Sigmoid colon (tissue), 7 donors: ENCODE measurements around the gene MRO. TPM values are rescaled to one million over a fixed set of nuclear protein-coding genes. Genes with fewer than 3 reads are reported as not detected.

Source experiments
- DNase-seq: peaks from one replicate; pipeline ENCODE4 v3.0.0-alpha.2; 2019
- H3K27ac ChIP-seq, 4 donors: fragments of 200-600 bp; sonication (generic); one replicate each; pipeline ENCODE4 v1.5.1; 2016 to 2019; ENCODE audit warnings: mild to moderate bottlenecking in 1 of 4
- H3K27me3 ChIP-seq, 3 donors: fragments of 200-600 bp; sonication (generic); one replicate each; pipeline ENCODE4 v1.5.1; 2019; ENCODE audit warnings: mild to moderate bottlenecking in 1 of 3
- H3K36me3 ChIP-seq, 4 donors: fragments of 200-600 bp; sonication (generic); one replicate each; pipeline ENCODE4 v1.5.1; 2016 to 2019
- H3K4me1 ChIP-seq, 4 donors: fragments of 200-600 bp; sonication (generic); one replicate each; pipeline ENCODE4 v1.5.1; 2017 to 2019
- H3K4me3 ChIP-seq, 4 donors: fragments of 200-600 bp; sonication (generic); one replicate each; pipeline ENCODE4 v1.5.1; 2017 to 2019; ENCODE audit warnings: mild to moderate bottlenecking in 2 of 4, moderate library complexity in 1 of 4
- H3K9me3 ChIP-seq, 4 donors: fragments of 200-600 bp in 3 of 4; sonication (generic) in 3 of 4; one replicate each; pipeline versions ENCODE4 v1.5.1 to v1.6.1; 2013 to 2019
- CTCF ChIP-seq, 4 experiments: fragments of 450-650 bp in 3 of 4; fragments of 200-600 bp in 1 of 4; IDR thresholded peaks; one replicate each; pipeline ENCODE4 v1.5.1; 2016 to 2019; ENCODE audit warnings: antibody characterized with exemption in 4 of 4, mild to moderate bottlenecking in 3 of 4, moderate library complexity in 2 of 4
- EP300 ChIP-seq, 4 donors: sonication (generic); formaldehyde crosslinking; IDR thresholded peaks; one replicate each; pipeline ENCODE4 v1.6.1; 2017; ENCODE audit warnings: antibody characterized with exemption in 4 of 4
- POLR2A ChIP-seq, 2 donors: fragments of 450-650 bp; IDR thresholded peaks; one replicate each; pipeline ENCODE4 v1.6.1; 2016; ENCODE audit warnings: antibody characterized with exemption in 2 of 2, mild to moderate bottlenecking in 2 of 2, moderate library complexity in 2 of 2
- POLR2AphosphoS5 ChIP-seq, 4 donors: sonication (generic); formaldehyde crosslinking; IDR thresholded peaks; one replicate each; pipeline ENCODE4 v1.6.1; 2017; ENCODE audit warnings: antibody characterized with exemption in 4 of 4
- whole genome bisulfite sequencing, 2 donors: extraction: QIAGEN DNeasy Blood & Tissue Kit; methylation state at CpG; one replicate each; pipeline ENCODE4 v1.1.7; 2013; 5-methylcytosine and 5-hydroxymethylcytosine counted together
- intact Hi-C: fragments of 100-400 bp; cut with DNase I; formaldehyde crosslinking; loops from one replicate; pipeline ENCODE4 v1.15.1; 2023
- polyA plus RNA-seq, 3 donors: library from polyadenylated mRNA; stranded (reverse); fragments of 200-250 nt; gene quantifications; one replicate each; pipeline ENCODE4 v1.2.3, GENCODE V29; 2013
- total RNA-seq, 4 donors: library from RNA; depleted of rRNA; stranded (reverse); fragments of >200 nt; gene quantifications; one replicate each; pipeline ENCODE4 v1.1.0, GENCODE V29; 2016
- donor health status: healthy with polysubstance abuse.
- donor health status: Bipolar disorder and iron deficiency.
- donor health status: healthy.

The MRO gene
- total and polyA plus RNA-seq, 7 donors, result under 0.01 to 2.5 (median 0.43) TPM; not detected in 1

- intact Hi-C loops, result loop anchor here (1.0 to 5.0 kb wide), 4 partner anchors 56 to 229 kb away; partner anchors contain the start of genes ELAC1, ME2 and SMAD4
- Histone ChIP-seq H3K27ac (peak overlapping the region; percentile 8 to 38 (median 26)), H3K36me3 (no peaks in the 10 kb centered on the region), H3K4me3 (no peak overlapping the region), H3K9me3 (no peaks in the 10 kb centered on the region), H3K27me3 (no peaks in the 10 kb centered on the region), H3K4me1 (peaks cover 0 to 31% (median 17%) of the 10 kb centered on the region in 4 donors)
- no peak for DNase-seq
- no peak for TF ChIP-seq EP300 (IDR thresholded peaks at IDR 0.05)
- no peak for TF ChIP-seq CTCF (IDR thresholded peaks at IDR 0.05)
- no peak for TF ChIP-seq POLR2A (IDR thresholded peaks at IDR 0.05)
- no peak for TF ChIP-seq POLR2AphosphoS5 (IDR thresholded peaks at IDR 0.05)
- 66 to 68% methylated on average over 5 of the region's 5 CpGs for WGBS, 2 donors
Observed at GRCh38 chr18:50820901-50821520, 1.2 kb upstream of the MRO start.

- Histone ChIP-seq H3K36me3 (no peaks in the 10 kb centered on the region), H3K4me1 (peaks cover 0 to 31% (median 17%) of the 10 kb centered on the region in 4 donors), H3K4me3 (peak overlapping the region in 3 of 4 donors; percentile 31 to 42 (median 41)), H3K9me3 (no peaks in the 10 kb centered on the region), H3K27ac (peak overlapping the region in 1 of 4 donors; percentile 24), H3K27me3 (no peaks in the 10 kb centered on the region)
- intact Hi-C loops, result loop anchor here (5.0 kb wide), 1 partner anchor 378 kb away; the partner anchor contains the start of gene MEX3C
- WGBS, 2 donors, result 5 to 19% methylated on average over 16 of the region's 16 CpGs
- TF ChIP-seq EP300 (IDR thresholded peaks at IDR 0.05) (no peak), POLR2AphosphoS5 (IDR thresholded peaks at IDR 0.05) (no peak), POLR2A (IDR thresholded peaks at IDR 0.05) (no peak), CTCF (IDR thresholded peaks at IDR 0.05) (no peak)
- peak; percentile 67 for DNase-seq
Observed at GRCh38 chr18:50819027-50819727, 639 bp downstream of the MRO start.

- Histone ChIP-seq H3K27ac (no peak overlapping the region), H3K9me3 (no peaks in the 10 kb centered on the region), H3K4me3 (no peak overlapping the region), H3K27me3 (no peaks in the 10 kb centered on the region), H3K36me3 (no peaks in the 10 kb centered on the region), H3K4me1 (peaks cover 0 to 31% (median 17%) of the 10 kb centered on the region in 4 donors)
- DNase-seq, result no peak
- TF ChIP-seq EP300 (IDR thresholded peaks at IDR 0.05) (no peak), POLR2AphosphoS5 (IDR thresholded peaks at IDR 0.05) (no peak), CTCF (IDR thresholded peaks at IDR 0.05) (no peak)
- intact Hi-C loops, result loop anchor here (5.0 kb wide), 1 partner anchor 381 kb away; the partner anchor contains the start of gene MEX3C
- 74 to 87% methylated on average over 7 of the region's 7 CpGs for WGBS, 2 donors
Observed at GRCh38 chr18:50816419-50817166, 3.2 kb downstream of the MRO start.

- Histone ChIP-seq H3K4me3 (no peak overlapping the region), H3K27me3 (no peaks in the 10 kb centered on the region), H3K4me1 (peaks cover 0 to 10% (median 3%) of the 10 kb centered on the region in 4 donors), H3K9me3 (no peaks in the 10 kb centered on the region), H3K27ac (no peak overlapping the region), H3K36me3 (no peaks in the 10 kb centered on the region)
- DNase-seq, result no peak
- intact Hi-C loops, result no loop called here
- 56 to 63% methylated on average over 7 of the region's 7 CpGs for WGBS, 2 donors
- no peak for TF ChIP-seq CTCF (IDR thresholded peaks at IDR 0.05)
- TF ChIP-seq POLR2AphosphoS5 (IDR thresholded peaks at IDR 0.05), result no peak
- no peak for TF ChIP-seq POLR2A (IDR thresholded peaks at IDR 0.05)
- TF ChIP-seq EP300 (IDR thresholded peaks at IDR 0.05), result no peak
Observed at GRCh38 chr18:50814395-50814794, 5.4 kb downstream of the MRO start.
